NOMO-1 treated with dmso at 0.1 percent for 144 hours (cell line): ENCODE data around the gene MYO1E.
A peak's percentile ranks its signal among the peaks of the same experiment; 100 is the strongest.

Experiments used
- DNase-seq: peaks from one replicate; lab custom pipeline; 2025; ENCODE audit not compliant: unreplicated experiment; lab: John Stamatoyannopoulos, UW

The MYO1E gene

DNA sequence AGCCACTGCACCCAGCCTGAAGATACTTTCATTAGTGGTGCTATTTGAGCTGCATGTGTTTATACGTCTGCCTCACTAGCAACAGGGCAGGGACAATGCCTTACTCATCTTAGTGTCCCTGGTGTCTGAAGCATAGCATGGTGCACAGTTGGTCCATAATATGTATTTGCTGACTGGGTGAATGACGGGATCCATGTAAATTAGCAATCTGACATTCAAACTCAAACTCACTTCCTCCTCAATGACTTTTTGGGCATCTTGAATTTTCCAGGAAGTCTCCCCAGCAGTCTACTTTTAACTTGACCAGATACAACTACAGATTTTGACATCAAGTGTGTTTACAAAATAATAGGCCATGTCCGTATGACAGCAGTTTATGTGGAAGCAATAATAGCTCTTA, 169.0 kb downstream of the MYO1E start:
- no peak for DNase-seq

GRCh38 chr15:59203008-59203407, 169.7 kb downstream of the MYO1E start:
- no peak for DNase-seq

GRCh38 chr15:59200560-59200959, 172.1 kb downstream of the MYO1E start:
- DNase-seq, result no peak

DNA sequence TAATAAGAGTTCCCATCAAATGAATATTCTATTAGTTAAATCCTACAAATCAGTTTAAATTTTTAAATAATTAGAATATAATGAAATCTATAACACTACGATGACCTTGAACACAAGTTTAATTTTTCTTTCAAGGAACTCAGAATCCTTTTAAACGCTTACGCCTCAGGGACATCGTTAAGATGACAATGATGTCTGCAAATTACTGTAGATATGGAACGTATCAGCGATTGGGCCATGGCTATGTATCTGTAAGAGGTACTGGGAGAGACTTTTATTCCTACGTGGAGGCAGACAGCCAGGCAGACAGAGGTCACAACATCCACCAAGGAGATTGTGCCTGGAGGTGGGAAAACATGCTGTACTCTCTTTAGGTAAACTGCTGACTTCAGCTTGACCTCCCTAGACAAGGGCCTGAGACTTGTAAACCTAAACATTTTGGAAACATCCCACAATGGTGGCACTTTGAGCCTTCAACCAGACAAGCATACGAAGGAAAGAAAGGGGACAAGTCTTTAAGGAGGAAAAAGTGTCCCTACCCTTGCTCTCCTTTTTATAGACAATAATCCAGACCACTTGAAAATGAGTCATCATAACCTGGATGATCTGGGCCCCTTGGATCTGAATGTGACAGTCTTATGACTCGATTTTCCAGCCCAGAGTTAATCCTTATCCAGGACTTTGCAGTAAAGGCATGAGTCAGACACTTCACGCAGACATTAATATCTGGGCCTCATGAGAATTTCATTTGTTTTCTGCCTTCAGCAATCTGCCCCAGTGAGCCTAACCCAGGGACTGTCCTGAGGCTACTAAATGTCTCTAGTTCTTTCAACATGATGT, 172.8 kb downstream of the MYO1E start:
- DNase-seq, result no peak

- DNase-seq, result no peak
Observed at GRCh38 chr15:59197454-59197853, 175.2 kb downstream of the MYO1E start.

DNA sequence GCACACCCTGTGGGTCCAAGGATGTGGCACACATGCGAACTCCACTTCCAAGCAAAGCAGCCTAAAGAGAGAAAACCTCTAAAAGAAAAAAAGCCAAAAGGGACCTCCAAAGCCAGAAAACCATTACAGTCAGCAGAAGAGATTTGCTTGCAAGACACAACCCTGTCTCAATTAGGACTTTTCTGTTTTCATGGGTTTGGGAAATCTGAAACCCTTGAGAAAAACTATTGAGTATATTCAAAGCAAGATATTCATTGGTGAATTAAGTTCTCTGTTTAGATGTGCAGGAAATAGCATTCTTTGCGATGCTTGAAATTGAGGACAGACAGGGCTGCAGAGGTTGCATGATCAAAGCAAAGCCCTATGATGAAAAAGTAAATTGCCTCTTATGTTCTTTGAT, 176.3 kb downstream of the MYO1E start:
- DNase-seq, result no peak

GRCh38 chr15:59194639-59195325, 177.9 kb downstream of the MYO1E start:
- no peak for DNase-seq

- DNase-seq, result no peak
Observed at GRCh38 chr15:59191855-59192237, 180.8 kb downstream of the MYO1E start.

DNA sequence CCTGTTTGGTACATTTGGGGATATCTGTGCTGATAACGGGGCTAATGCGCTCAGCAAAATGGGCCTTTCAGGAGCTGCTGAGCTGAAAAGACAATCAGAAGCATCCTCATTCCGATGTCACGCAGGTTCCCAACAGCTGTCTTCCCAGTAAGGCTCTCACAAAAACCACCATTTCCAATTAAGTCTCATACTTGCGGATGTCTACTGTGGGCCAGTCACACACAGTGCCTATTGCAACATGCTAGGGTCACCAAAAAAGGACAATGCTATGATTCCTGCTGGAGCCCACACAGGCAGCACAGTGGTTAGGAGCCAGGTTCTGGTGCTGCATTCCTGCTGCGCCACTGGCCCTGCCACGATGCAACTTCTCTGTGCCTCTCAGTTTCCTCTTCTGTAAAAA, 182.4 kb downstream of the MYO1E start:
- no peak for DNase-seq

DNA sequence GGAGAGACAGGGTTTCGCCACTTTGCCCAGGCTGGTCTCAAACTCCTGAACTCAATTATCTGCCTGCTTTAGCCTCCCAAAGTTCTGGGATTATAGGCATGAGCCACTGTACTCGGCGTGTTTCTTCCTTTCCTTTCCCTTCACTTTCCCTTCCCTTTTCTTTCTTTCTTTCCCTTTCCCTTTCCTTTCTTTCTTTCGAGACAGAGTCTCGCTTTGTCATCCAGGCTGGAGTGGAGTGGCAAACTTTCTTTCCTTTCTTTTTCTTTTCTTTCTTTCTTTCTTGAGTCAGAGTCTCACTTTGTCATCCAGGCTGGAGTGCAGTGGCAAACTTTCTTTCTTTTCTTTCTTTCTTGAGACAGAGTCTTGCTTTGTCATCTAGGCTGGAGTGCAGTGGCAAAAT, 183.4 kb downstream of the MYO1E start:
- no peak for DNase-seq

DNA sequence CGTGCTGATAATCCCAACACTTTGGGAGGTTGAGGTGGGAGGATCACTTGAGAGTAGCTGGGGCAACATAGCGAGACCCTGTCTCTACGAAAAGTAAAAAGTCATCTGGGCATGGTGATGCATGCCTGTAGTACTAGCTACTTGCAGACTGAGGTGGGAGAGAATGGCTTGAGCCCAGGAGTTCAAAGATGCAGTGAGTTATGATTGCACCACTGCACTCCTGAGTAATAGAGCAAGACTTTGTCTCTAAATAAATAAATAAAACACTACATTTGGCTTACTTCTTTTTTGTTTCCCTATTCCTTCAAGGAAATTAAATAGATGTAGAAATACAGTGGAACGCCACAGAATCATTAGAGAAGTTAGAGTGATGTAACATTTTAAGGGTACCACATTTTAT, 186.2 kb downstream of the MYO1E start:
- no peak for DNase-seq

DNA sequence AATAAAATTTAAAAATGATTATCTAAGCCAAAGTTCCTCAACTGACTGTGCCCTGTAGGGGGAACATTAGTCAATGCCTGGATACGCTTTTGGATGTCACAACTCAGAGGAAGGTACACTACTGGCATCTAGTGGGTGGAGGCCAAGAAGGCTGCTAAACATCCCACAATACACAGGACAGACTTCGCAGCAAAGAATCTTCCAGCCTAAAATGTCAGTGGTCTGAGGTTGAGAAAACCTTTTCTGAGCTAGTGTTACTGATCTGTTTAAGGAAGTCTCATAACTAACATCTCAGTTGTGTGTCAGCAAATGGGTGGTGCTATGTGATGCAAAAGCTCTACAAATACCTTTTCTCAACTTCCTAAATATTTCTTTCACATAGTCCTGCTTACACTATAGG, 186.9 kb downstream of the MYO1E start:
- peak; percentile 89 for DNase-seq

DNA sequence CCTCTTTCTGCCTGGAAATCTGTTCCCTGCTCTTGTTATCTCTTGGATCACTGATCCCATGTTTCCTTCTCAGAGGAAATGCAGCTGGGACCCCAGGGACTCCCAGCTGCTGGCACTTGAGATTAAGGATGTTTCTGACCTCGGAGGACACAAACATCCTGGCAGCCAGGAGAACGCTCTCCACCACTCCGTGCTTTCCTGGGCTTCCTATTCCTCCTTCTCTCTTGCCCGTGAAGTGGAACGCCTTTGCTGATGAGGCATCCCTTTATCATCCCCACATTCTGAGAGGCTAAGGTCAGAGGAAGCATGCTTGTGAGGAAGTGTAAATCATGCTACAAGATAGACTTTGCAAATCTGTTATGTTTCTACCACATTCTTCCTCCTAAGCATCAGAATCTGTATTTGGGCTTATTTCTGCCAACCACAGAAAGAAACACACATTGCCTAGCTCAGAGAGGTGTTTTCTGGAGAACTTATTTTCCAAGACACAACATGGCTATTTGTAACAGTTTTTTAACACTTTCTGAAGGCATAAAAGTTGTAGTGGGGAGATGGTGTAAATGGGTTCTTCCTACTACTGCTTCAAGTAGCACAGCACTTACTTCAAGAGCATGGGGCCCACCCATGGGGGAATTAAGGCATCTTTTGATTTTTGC, 191.6 kb downstream of the MYO1E start:
- DNase-seq, result no peak

- DNase-seq, result no peak
Observed at GRCh38 chr15:59179717-59180116, 193.0 kb downstream of the MYO1E start.

- DNase-seq, result no peak
Observed at GRCh38 chr15:59178151-59178695, 194.4 kb downstream of the MYO1E start.

GRCh38 chr15:59177317-59177660, 195.4 kb downstream of the MYO1E start:
- DNase-seq, result peak; percentile 46

DNA sequence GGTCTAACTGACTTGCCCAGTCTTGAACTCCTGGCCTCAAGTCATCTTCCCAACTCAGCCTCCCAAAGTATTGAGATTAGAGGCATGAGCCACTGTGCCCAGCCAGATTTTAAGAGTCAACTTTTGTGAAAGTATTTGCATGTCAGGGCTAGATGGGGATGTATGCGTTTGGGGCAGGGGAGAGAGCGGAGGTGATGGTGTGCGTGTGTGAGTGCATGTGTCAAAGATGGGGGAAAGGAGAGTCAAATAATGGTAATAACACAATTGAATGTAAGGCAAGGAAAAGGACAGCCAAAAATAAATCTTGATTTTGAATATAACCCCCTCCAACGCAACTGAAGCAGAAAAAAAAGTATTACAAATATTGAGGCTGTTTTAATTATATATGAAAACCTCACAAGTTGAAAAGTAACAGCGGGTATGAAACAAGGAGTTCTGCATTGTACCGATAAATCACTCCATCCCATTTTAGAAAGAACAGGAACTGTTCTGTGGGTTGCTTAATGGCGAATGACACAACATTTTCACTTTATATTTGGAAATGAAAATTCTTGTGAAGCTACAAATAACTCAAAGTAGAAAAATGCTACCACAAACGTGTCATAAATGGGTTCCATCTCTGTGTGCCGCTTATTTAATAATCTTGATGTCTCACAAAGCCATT, 195.9 kb downstream of the MYO1E start:
- peak; percentile 52 for DNase-seq

DNA sequence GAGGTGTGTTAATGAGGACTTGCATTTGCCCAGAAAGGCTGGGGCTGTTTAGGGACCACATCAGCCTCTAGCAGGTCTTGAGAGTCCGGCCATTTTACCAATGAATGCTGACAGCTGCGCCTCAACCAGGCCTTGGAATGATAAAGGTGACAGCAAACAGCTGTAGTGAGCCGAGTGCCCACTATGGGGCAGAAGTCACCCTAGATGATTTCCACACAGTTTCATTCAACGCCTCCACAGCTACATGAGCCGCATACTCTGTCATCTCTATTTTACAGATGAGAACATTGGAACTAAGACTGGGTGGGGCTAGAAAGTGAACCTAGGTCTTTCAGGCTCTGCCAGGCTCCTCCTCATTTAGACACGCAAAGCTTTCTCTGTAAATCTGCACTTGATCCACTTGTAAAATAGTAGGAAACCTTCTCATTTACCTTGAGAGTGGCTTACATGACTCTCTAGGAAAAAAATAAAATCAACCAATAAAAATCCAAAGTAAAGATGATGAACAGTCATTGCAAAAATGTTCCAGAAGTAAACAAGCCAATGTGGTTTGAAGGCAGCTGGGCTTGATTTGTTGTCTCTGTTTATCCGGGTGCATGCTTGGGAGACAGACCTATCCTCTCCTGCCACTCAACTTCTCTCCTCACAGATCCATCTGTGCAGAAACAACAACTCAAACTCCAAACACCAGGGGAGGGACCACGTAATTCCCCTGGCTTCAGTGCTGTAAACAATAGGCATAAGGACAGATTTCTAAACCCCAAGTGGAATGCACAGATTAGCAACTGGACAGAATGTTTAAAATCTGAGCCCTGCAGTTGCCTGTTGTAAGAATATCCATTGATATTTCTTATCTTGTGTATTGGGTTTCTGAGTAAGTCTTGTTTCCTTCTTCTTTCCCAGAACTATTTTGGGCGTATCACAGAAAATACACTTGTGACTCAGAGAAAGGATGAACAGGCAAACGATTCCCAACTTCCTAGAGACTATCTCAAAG, 197.5 kb downstream of the MYO1E start:
- peak; percentile 71 for DNase-seq

GRCh38 chr15:59174151-59174834, 198.4 kb downstream of the MYO1E start:
- DNase-seq, result no peak

GRCh38 chr15:59173194-59173593, 199.5 kb downstream of the MYO1E start:
- no peak for DNase-seq
